C4-2B (cell line): ENCODE data around the gene PTPA.

Source experiments
- H3K27ac ChIP-seq: fragments of 450-650 bp; 2 replicates; pipeline ENCODE4 v1.5.1; 2017
- CTCF ChIP-seq: fragments of 450-650 bp; conservative IDR thresholded peaks from 2 replicates; pipeline ENCODE4 v1.5.1; 2017; ENCODE audit warnings: mild to moderate bottlenecking
- ZFX ChIP-seq: fragments of 450-650 bp; IDR thresholded peaks from 2 replicates; pipeline ENCODE4 v1.6.1; 2017

PTPA gene

GRCh38 chr9:129140397-129141065 lies 29.3 kb downstream of the PTPA start:
- peak overlapping the region; percentile 100 for H3K27ac ChIP-seq
- TF ChIP-seq ZFX (peak; percentile 83; the same call in 1 of the 2 replicates), CTCF (no peak)

- no peak for TF ChIP-seq CTCF
- no peak for TF ChIP-seq ZFX
- H3K27ac ChIP-seq, result peak overlapping the region; percentile 100
These were observed 30.1 kb downstream of the PTPA start for GRCh38 chr9:129141066-129142041.

GRCh38 chr9:129142138-129142935 lies 31.1 kb downstream of the PTPA start:
- TF ChIP-seq CTCF, result no peak
- H3K27ac ChIP-seq, result peak overlapping the region; percentile 100; the same call in 1 of the 2 replicates

GRCh38 chr9:129143031-129143927 lies 32.1 kb downstream of the PTPA start:
- TF ChIP-seq ZFX (no peak), CTCF (peak; percentile 91)
- H3K27ac ChIP-seq, result peak overlapping the region; percentile 24

GRCh38 chr9:129145316-129145715 lies 34.1 kb downstream of the PTPA start:
- no peak overlapping the region for H3K27ac ChIP-seq
- TF ChIP-seq ZFX (no peak), CTCF (no peak)

- H3K27ac ChIP-seq, result no peak overlapping the region
- TF ChIP-seq ZFX (no peak), CTCF (no peak)
These were observed 34.7 kb downstream of the PTPA start for GRCh38 chr9:129145841-129146292.
